UCSD-AML1 (cell line): ENCODE results near the gene CENPN.
A peak's percentile ranks its signal among the peaks of the same experiment; 100 is the strongest.

ENCODE experiments used
- DNase-seq: peaks from one replicate; lab custom pipeline; 2025; ENCODE audit not compliant: unreplicated experiment; lab: John Stamatoyannopoulos, UW

The CENPN gene, protein sequence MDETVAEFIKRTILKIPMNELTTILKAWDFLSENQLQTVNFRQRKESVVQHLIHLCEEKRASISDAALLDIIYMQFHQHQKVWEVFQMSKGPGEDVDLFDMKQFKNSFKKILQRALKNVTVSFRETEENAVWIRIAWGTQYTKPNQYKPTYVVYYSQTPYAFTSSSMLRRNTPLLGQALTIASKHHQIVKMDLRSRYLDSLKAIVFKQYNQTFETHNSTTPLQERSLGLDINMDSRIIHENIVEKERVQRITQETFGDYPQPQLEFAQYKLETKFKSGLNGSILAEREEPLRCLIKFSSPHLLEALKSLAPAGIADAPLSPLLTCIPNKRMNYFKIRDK

DNA sequence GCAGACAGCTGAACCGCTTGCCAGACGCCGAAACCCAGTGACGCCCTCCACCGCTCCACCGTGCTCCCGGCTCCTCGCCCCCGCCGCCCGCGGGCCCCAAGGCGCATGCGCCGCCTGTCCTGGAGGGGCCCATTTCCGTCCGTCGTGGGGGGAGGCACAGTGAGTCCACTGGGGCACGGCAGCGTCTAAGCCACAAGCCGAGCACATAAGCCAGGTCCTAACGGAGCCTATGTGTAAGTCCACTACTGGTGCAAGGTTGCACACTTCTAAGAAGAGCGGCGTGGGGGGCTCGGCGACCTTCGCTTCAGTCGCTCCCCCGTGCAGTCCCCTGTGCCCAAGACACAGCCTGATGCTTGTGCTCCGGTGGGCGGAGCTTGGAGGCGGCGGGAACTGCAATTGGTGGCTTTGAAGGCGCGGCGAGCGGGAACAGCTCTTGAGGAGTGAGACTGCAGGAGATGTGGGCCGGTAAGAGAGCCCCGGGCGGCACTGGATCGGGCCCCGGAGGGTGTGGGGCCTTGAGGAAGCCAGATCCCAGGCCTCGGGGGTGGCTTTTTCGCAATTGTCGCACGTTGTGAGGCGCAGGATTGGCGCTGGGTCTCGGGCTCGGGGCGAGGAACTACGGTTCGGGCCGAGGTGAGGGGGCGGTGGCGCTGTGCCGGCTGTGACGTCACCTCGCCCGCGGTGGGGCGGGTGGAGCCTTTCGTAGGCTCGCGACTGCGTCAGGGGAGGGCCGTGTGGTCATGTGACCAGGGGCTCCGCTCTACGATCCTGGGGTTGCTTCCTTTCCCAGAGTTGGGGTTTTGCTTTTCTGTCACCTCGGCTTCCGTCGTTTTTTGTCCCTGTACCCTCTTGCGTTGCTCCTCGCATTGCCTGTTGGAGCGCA, at the start of gene CENPN, which contains the start of gene CMC2:
TSS of gene CENPN (plus strand) at position 402 of the 883 bp plus-strand sequence. CDS start 4,726 bp downstream, outside the sequence.
TSS of gene CMC2 (minus strand) at position 73 of the 883 bp plus-strand sequence. CDS start 9,491 bp downstream, outside the sequence.
- DNase-seq, result peak; percentile 98

DNA sequence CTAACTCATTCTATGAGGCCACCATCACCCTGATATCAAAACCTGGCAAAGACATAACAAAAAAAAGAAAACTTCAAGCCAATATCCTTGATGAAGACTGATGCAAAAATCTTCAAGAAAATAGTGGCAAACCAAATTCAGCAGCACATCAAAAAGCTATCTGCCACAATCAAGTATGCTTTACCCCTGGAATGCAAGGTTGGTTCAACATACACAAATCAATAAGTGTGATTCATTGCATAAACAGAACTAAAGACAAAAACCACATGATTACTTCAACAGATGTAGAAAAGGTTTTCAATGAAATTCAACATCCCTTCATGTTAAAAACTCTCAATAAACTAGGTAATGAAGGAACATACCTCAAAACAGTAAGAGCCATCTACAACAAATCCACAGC, 48.7 kb upstream of the CENPN start:
- DNase-seq, result no peak

DNA sequence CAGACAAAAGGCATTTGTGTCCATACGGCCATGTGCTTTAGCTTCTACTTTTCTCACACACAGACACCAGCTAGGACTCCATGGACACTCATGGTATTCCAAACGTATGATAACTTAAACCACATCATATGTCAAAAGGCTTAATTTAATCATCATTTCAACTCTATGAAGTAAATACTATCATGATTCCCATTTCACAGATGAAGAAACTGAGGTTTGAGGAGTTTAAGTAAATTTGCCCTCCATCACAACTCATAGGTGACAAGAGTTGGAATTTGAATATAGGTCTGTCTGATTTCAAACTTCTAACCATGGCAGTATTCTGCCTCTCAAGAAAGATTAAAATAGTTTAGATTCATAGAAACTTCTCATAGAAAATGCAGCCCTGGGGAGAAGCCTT, 44.1 kb upstream of the CENPN start:
- no peak for DNase-seq

DNA sequence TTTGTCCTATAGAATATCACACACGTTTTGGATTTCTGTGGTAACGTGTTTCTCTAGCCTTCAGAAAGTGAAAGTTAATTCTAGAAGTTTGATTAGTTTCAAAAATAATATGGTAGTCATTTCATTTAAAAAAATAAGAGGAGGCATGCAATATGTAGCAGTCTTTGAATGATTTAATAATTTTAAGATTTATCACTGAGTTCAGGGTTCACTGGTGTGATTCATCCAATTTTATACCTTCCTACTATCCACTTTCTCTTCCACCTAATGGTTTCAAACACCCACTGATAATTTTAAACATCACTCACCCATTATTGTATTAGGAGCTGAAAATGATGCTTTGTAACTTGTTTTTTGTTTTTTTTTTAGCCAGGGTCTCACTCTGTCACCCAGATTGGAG, 42.7 kb upstream of the CENPN start:
- no peak for DNase-seq

DNA sequence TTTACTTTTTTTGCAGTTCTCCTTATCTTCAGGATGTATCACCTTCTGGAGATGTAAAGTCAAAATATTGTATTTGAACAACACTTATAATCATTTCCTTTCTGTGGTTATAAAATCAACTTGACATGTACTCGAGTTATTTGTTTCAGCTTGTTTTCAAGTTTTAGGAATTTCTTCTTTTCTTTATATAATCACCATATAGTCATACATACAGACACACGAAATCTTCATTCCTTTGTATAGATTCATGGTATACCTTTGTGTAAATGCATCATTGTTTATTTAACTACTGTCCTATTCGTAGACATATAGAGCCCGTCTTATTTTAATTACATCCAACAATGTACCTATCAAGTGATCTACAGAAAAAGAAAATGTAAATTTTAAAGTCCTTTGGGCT, 40.4 kb upstream of the CENPN start:
- no peak for DNase-seq

DNA sequence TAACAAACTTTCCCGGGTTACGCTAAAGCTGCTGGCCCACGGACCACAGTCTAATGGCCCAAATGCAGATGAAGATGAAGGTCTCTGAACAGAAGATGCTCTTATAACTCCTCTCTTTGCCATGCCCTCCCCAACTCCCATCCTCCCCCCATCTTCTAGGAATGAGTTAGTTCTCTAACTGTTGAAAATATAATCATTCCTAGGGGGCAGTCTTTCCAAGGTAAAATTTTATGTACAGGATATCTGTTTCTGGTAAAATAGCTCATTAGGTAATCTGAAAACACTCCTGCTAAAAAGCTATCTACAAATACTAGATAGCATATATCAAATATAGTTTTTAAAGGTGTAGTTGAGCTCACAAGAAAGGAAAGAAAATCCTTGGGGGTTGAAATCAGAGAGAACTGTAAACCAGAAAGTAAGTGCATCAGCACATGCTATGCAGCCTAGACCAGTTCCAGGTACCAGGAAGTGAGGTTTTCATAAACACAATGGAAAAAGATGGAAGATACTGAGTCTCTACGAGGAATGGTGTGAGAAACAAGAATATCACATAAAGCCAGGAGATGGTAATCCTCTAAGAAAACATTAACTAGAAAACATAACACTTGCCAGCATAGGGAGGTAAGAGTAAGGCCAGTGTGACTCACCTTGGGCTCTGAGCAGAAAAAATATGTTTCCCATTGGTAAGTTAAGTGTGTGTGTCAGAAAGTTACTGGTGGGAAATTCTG, 38.5 kb upstream of the CENPN start:
- DNase-seq, result no peak

DNA sequence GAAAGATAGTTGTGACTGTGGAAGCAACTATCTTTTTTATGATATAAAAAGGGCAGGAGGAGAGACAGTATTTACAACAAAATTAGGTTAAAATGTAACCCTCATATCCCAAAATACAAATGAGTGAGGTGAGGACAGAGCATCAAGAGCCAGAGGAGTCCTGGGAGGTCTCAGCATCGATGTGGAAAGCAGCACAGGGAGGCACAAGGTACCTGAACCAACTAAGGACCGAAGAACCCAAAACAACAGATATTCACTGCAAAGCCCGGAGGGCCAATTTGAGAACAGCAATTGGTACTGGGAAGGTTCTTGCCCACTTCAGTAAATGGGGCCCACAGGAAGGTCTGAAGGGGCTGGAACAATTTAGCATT, 37.9 kb upstream of the CENPN start:
- DNase-seq, result no peak

DNA sequence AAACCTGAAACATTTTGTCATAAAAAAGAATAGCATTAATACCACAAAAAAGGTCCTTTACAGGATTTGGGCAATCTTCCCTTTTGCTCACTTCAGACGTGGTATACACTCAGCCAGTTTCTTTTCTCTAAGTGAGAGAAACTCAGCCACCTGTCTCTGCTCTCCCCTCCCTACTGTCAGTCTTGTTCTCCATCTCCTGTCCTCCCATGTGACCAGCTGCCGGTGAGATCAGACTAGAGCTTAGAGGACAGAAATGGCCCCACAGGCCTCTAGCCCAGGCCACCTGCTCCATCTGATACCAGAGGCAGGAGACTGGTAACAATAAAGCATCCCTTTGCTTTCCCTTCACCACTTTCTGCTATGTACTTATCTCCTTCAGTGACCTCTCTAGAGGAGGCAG, 35.2 kb upstream of the CENPN start:
- no peak for DNase-seq

DNA sequence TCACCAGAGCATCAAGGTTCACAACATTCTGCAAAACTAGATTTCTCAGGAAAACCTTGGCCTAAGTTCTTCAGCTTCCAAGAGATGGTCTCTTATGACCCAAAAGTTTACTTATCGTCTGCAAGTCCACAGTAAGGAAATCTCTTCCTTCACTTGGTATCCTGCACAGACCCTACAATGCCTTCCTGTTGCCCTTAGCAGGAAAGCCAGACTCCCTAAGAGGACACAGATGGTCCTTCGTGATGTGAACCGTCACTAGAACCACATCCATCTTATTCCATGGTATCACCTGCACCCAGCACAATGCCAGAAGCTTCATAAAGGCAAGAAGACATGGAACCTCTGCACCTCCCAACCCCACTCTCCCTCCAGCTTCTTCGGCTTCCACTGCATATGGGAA, 34.4 kb upstream of the CENPN start:
- DNase-seq, result no peak

DNA sequence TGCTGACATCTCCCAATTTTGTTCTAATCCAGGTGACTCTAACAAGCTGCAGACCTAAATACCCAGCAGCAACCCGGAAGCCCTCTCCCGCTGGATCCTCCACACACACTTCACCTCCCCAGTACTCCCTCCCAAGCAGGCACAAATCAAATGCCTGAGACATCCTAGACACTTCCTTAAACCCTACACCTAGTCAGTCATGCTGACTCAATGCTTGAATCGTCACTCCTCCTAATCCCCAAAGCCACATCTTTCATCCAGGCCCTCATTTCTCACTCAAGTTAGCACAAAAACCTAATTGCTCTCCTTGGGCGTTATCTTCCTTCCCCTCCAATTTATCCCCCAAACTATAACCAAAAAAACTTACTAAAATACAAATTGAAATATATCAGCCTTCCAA, 33.0 kb upstream of the CENPN start:
- no peak for DNase-seq

DNA sequence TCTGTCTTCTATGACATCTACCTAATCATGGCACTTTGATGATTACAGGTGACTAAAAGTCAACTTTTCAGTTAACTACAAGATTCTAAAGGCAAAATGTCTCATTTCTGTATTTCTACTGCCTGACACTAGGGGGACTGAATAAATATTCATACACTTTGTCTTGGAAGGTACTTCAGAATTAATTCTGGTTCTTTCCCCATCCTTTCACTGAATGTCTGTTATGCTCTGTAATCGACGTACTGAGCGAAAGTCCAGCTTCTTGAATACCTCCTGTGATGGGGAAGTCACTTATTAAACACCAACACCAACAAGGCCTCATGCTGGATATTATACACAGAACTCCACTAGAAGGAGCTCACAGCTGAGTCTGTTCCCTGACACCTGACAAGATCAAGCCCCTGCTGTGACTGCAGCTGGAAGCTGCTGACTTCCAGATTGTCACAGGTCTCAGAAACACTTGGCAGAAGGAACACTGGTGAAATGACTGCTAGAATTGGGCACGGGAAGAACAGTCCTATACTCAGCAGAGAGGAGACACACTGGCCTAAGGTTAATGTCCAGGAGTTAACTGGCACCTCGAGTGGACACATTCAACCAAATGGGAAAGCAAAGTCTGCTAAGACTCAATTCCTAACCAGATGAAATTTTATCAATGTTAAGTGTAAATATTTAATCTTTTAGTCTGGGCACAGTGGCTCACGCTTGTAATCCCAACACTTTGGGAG, 32.2 kb upstream of the CENPN start:
- no peak for DNase-seq

DNA sequence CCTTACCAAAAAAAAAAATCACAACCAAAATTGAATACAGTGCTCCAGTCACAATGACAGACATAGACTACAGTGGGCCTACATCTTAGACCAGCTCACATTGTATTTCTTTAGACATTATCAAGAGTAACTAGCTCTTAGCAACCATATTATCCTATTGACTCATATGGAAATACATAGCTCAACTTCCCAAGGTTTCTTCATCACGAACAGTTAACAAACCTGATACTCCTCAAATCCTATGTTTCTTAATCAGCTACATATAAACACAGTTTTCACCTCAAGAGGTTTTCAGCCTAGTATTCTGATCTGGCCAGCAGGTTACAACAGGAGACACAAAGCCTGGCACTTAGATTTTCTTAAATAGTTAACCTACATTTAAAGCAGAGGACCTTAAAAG, 30.1 kb upstream of the CENPN start:
- DNase-seq, result no peak

DNA sequence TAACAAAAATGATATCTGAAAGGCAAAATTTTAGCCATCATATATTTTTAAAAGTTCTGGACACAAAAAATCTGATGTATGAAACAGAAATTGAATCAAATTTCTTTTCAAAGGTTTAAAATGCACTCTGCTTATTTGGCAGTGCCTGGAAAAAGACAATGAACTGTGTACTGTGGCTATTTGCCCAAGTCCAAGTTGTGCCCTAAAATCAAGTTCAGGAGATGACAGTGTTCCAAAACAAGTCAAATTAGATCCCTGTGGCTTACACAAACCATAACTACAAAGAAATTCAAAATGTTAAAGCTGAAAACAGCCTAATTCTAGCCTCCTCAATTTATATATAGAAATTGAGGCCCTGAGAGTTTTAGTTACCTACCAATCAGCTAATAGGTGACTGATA, 25.9 kb upstream of the CENPN start:
- DNase-seq, result no peak

DNA sequence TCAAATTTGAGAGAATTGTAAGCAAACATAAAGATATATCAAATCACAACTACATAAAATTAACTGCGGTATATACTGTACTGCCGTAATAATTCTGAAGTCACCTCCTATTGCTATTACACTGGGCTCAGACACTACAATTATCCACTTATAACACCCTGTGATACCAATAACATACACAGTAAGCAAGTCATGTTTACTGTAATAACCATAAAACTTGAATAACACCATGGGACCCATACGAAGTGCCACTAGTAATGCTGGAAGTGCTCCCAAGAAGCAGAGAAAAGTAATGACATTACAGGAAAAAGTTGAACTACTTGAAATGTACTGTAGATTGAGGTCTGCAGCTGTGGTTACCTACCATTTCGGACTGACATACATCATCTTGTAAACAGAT, 24.4 kb upstream of the CENPN start:
- DNase-seq, result no peak

DNA sequence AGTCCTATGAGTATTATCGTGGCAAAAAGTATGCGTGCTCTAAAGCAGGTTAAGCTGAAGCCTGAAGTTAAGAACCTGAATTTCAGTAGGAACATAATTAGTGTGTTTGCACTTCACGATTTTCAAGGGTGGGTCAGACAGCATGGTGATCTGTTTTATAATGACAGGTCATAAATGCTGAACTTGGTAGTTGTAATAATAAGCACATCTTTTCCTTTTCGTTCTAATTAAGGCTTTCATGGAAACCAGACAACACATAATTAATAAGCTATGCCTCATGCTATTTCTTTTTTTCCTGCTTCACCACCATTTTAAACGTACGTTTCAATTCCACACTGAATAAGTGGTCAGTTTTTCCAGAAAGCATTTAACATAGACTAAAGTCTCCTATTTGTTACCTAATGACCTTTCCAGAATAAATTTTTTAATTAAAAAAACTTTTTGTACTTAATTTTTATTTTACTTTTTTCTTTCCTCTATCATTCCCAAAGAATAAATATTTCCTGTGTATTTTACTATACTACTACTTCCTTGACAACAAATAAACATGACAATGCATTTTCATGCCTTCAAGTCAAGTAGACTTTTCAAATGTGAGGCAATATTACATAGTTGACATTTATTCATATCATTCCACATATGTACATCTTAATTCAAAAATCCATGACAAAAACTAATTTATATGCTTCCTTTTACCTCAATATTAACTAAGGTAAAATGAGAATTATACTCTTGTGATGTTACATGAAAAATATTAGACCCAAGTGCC, 22.7 kb upstream of the CENPN start:
- no peak for DNase-seq

DNA sequence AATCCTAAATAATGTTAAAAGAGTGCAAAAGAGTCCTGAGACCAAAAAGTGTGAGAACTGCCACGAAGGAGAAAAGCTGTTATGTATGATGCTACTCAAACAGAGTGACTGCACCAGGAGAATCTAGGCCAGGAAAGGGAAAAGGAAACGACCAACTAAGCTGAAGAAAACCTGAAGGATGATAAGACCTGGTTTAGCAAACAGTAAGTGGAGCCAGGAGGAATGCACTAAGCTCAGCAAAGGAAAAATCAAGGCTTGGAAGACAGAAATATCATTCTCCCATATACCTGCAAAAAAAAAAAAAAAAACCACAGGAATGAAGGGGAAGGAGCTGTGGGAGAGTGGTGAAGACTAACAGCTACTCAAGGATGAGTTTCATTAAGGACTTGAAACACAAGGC, 21.4 kb upstream of the CENPN start:
- DNase-seq, result no peak

DNA sequence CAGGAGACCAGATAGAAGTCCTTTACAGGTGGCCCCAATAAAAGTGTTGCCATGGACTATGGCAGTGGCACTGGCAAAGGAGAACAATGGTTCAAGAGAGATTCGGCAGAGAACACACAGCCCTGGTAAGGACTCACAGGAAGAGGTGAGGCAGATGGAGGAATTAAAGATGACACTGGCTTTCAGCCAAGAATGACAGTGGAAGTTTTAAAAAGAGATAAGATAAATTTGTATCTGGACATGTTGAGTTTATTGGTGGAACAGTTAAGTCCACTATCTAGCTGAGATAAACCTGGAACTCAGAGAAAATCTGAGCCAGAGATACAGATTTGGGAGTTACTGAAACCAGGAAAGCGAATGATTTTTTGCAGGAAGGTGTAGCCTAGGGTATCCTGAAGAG, 20.5 kb upstream of the CENPN start:
- DNase-seq, result no peak

DNA sequence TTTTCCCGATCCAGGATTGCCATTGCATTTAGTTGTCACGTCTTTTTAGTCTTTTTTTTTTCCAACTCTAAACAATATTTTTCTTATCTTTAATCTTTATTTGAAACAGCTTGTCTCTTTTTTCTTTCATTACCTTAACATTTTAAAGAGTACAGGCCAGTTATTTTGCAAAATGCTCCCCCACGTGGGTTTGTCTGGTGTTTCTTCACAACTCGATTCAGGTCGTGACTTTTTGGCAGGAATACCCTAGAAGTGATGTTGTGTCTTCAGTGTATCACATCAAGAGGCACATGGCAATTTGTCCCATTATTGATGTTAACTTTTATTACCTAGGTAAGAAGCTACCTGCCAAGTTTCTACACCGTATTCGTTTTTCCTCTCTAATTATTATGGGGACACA, 18.3 kb upstream of the CENPN start:
- DNase-seq, result no peak

DNA sequence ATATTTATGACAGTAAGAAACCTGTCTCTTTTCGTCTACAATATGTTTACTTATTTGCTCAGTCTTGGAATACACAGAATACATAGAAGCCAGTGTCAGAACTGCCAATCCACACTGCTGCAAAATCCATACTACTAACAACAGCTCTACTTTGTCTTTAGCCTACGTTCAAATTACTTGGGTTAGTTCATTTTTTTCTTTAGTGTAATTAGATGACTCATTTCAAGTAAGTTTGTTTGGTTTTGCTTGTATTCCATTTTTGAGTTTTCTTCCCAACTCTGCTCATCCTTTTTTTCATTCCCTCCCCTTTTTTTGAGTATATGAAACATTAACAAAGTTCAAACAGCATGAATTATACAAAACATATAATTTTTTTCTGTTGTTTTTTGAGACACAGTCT, 17.2 kb upstream of the CENPN start:
- no peak for DNase-seq

DNA sequence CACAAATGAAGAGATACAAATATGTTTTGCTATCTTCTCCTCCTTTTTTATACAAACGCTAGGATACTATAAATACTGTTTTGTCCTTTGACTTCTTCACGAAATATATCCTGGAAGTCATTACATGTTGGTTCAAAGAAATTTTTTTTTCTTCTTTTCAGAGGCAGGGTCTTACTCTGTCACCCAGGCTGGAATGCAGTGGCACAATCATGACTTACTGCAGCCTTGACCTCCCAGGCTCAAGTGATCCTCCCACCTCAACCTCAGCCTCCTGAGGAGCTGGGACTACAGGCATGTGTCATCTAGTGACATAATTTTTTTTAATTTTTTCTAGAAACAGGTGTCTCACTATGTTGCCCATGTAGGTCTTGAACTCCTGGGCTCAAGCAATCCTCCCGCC, 16.4 kb upstream of the CENPN start:
- DNase-seq, result no peak
